NT2/D1 (cell line): ENCODE measurements around the gene NEK5.

ENCODE experiments used
- SUZ12 ChIP-seq: IDR thresholded peaks from 2 replicates; pipeline ENCODE4 v1.6.1; 2011; ENCODE audit not compliant: insufficient read length, insufficient read depth; ENCODE audit errors: extremely low read depth
- YY1 ChIP-seq: IDR thresholded peaks from 2 replicates; pipeline ENCODE4 v1.6.1; 2011; ENCODE audit not compliant: insufficient read length, insufficient read depth
- ZNF274 ChIP-seq: IDR thresholded peaks from 2 replicates; pipeline ENCODE4 v1.6.1; 2011; ENCODE audit warnings: mild to moderate bottlenecking, low read depth, low read length

DNA sequence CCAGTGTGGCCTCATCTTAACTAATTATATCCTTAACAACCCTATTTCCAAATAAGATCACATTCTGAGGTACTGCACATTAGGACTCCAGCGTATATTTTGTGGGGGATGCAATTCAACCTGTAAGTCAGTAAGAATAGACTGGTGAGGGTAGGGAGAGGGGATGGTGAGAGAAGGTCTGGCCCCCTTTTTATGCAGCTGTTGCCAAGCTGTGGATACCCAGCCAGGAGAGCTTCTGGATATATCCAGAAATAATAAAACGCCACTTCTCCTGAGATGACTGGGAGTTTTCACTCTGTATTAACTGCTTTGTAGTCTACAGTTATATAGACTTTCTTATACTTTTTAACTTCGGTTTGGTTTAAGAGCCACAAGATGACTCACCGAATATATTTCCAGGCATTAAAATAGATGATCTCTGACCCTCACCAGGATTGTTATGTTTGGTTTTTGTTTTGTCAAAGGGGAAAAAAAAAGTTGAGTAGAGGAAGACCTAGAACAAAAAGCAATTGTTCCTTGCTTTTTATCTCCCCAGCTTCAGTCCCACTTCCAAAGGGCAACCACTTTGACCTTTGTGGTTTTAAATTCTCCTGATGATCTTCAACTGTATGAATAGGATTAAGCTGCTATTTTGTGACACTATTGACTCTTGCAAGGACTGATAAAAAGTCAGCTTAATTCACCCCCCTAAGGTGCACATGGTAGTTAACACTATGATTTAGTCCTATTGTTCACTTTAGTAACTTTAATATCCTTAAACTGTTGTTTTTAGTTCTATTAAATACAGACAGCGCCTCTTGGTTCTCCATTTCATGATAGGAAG is 33.6 kb upstream of the NEK5 start:
- TF ChIP-seq SUZ12 (no peak), YY1 (no peak), ZNF274 (no peak)
